Cerebellar nuclear complex (tissue), 1 donor: ENCODE data around the gene SSU72.
A peak's percentile ranks its signal among the peaks of the same experiment; 100 is the strongest.
"Not testable (repeated sequence)": the region's sequence is repeated elsewhere in the genome, so short reads cannot be mapped to it uniquely, and the experiment has no call there.

Experiments used
- DNase-seq, 2 experiments: peaks; one replicate each; lab custom pipeline; 2025; lab: John Stamatoyannopoulos, UW

Gene SSU72

GRCh38 chr1:1558591-1558990 is 16.1 kb downstream of the SSU72 start:
- DNase-seq: no peak

- not testable (repeated sequence) for DNase-seq
These were observed 17.0 kb downstream of the SSU72 start for GRCh38 chr1:1557688-1558087.

GRCh38 chr1:1556961-1557360 is 17.7 kb downstream of the SSU72 start:
- DNase-seq: not testable (repeated sequence)

- DNase-seq: no peak
These were observed 18.2 kb downstream of the SSU72 start for GRCh38 chr1:1556505-1556904.

- DNase-seq: peak in 1 of 2 experiments; percentile 17
These were observed 19.4 kb downstream of the SSU72 start for GRCh38 chr1:1554926-1555915.

- no peak for DNase-seq
These were observed 20.1 kb downstream of the SSU72 start for GRCh38 chr1:1554550-1554925.

- no peak for DNase-seq
These were observed 20.7 kb downstream of the SSU72 start for GRCh38 chr1:1553821-1554494.

- DNase-seq: no peak
These were observed 22.4 kb downstream of the SSU72 start for GRCh38 chr1:1552263-1552639.

GRCh38 chr1:1551524-1552262 is 23.0 kb downstream of the SSU72 start:
- DNase-seq: no peak

GRCh38 chr1:1550591-1551432 is 23.9 kb downstream of the SSU72 start:
- DNase-seq: no peak

GRCh38 chr1:1550087-1550486 is 24.6 kb downstream of the SSU72 start:
- no peak for DNase-seq

- no peak for DNase-seq
These were observed 26.1 kb downstream of the SSU72 start for GRCh38 chr1:1548591-1548990.

- no peak for DNase-seq
These were observed 27.2 kb downstream of the SSU72 start for GRCh38 chr1:1547476-1547875.

GRCh38 chr1:1547011-1547410 is 27.7 kb downstream of the SSU72 start:
- no peak for DNase-seq

GRCh38 chr1:1545946-1546737 is 28.5 kb downstream of the SSU72 start:
- no peak for DNase-seq

- no peak for DNase-seq
These were observed 30.1 kb downstream of the SSU72 start for GRCh38 chr1:1544544-1544943.

- no peak for DNase-seq
These were observed 31.0 kb downstream of the SSU72 start for GRCh38 chr1:1543706-1544099.

- DNase-seq: no peak
These were observed 31.6 kb downstream of the SSU72 start for GRCh38 chr1:1542766-1543705.

GRCh38 chr1:1541956-1542765 is 32.5 kb downstream of the SSU72 start:
- DNase-seq: no peak
